SK-N-SH (cell line): ENCODE measurements around the gene QSOX1. TPM values are rescaled to one million over a fixed set of nuclear protein-coding genes. Genes with fewer than 3 reads are reported as not detected.

ENCODE experiments used
- CTCF ChIA-PET: fragments of 300-600, 350-600 bp; formaldehyde crosslinking; extraction: SDS; loops from one replicate; lab custom pipeline; 2021; lab: Yijun Ruan, JAX
- POLR2A ChIA-PET: fragments of 350-600 bp; sonication (Branson Sonifier 250); formaldehyde crosslinking; extraction: SDS; loops from one replicate; lab custom pipeline; 2020; ENCODE audit warnings: antibody characterized with exemption, inconsistent platforms; lab: Yijun Ruan, JAX
- DNase-seq: peaks from one replicate; pipeline ENCODE4 v3.0.0; 2012
- H2AFZ ChIP-seq: fragments of 200-600 bp; sonication (generic); 2 replicates; pipeline ENCODE4 v1.8.1; 2016; ENCODE audit warnings: antibody characterized with exemption, mild to moderate bottlenecking, low read depth
- H3F3A ChIP-seq: fragments of 200-600 bp; sonication (generic); replicated peaks from 2 replicates; pipeline ENCODE3; 2016; ENCODE audit warnings: antibody characterized with exemption, mild to moderate bottlenecking; ENCODE audit not compliant: insufficient read depth
- H3K27ac ChIP-seq, 2 experiments: fragments of 200-500 bp in 1 of 2; fragments of 200-600 bp in 1 of 2; sonication (Bioruptor generic) in 1 of 2; sonication (generic), shearing (Covaris generic) in 1 of 2; 2 replicates each; pipeline versions ENCODE4 v1.5.1 to v1.6.1; 2014 to 2016; ENCODE audit warnings: low read depth in 2 of 2, inconsistent platforms in 1 of 2, low read length in 1 of 2, mild to moderate bottlenecking in 1 of 2, mixed read lengths in 1 of 2
- H3K27me3 ChIP-seq: fragments of 200-600 bp; sonication (generic), shearing (Covaris generic); 2 replicates; pipeline ENCODE4 v1.6.1; 2016; ENCODE audit warnings: mixed run types; ENCODE audit not compliant: insufficient read depth
- H3K36me3 ChIP-seq, 2 experiments: fragments of 200-500 bp in 1 of 2; fragments of 200-600 bp in 1 of 2; sonication (Bioruptor generic) in 1 of 2; sonication (generic) in 1 of 2; replicated peaks in 1 of 2; 2 replicates each; pipeline versions ENCODE3 to v1.5.1; 2014 to 2016; ENCODE audit warnings: low read length in 1 of 2, mild to moderate bottlenecking in 1 of 2; ENCODE audit not compliant: insufficient read depth in 2 of 2, control insufficient read depth in 1 of 2
- H3K4me1 ChIP-seq, 2 experiments: fragments of 200-500 bp in 1 of 2; fragments of 200-600 bp in 1 of 2; sonication (Bioruptor generic) in 1 of 2; sonication (generic), shearing (Covaris generic) in 1 of 2; 2 replicates each; pipeline versions ENCODE4 v1.5.1 to v1.6.1; 2014 to 2016; ENCODE audit warnings: low read depth in 1 of 2, low read length in 1 of 2, mixed run types in 1 of 2; ENCODE audit not compliant: insufficient read depth in 2 of 2, control insufficient read depth in 1 of 2
- H3K4me2 ChIP-seq: fragments of 200-600 bp; sonication (generic), shearing (Covaris generic); 2 replicates; pipeline ENCODE4 v1.6.1; 2017; ENCODE audit warnings: mixed run types
- H3K4me3 ChIP-seq, 2 experiments: fragments of 200-500 bp in 1 of 2; fragments of 200-600 bp in 1 of 2; sonication (Bioruptor generic) in 1 of 2; sonication (generic), shearing (Covaris generic) in 1 of 2; 2 replicates each; pipeline versions ENCODE4 v1.5.1 to v1.8.1; 2014 to 2016; ENCODE audit warnings: low read depth in 2 of 2, inconsistent platforms in 1 of 2, low read length in 1 of 2, mild to moderate bottlenecking in 1 of 2, mixed read lengths in 1 of 2, moderate library complexity in 1 of 2
- H3K79me2 ChIP-seq: fragments of 200-600 bp; sonication (generic); 2 replicates; pipeline ENCODE4 v1.8.1; 2017; ENCODE audit warnings: mild to moderate bottlenecking; ENCODE audit not compliant: insufficient read depth
- H3K9ac ChIP-seq: fragments of 200-600 bp; sonication (generic); 2 replicates; pipeline ENCODE4 v1.6.1; 2017; ENCODE audit warnings: mixed run types
- H3K9me2 ChIP-seq: fragments of 200-600 bp; sonication (generic); 2 replicates; pipeline ENCODE4 v1.6.1; 2017; ENCODE audit warnings: mixed run types
- H3K9me3 ChIP-seq: fragments of 200-600 bp; sonication (generic); 2 replicates; pipeline ENCODE4 v1.6.1; 2017; ENCODE audit warnings: mixed run types, mild to moderate bottlenecking, moderate library complexity
- H4K20me1 ChIP-seq: fragments of 200-600 bp; sonication (generic); 2 replicates; pipeline ENCODE4 v1.6.1; 2017; ENCODE audit warnings: mild to moderate bottlenecking, mixed run types; ENCODE audit not compliant: insufficient read depth
- CHD2 ChIP-seq: fragments of 150-350 bp; IDR thresholded peaks from 2 replicates; pipeline ENCODE4 v1.6.1; 2018; ENCODE audit warnings: low read length; ENCODE audit not compliant: partially characterized antibody
- EP300 ChIP-seq, 2 experiments: IDR thresholded peaks; 2 replicates each; pipeline versions ENCODE4 v1.4.0 to v1.6.1; 2012; ENCODE audit warnings: borderline replicate concordance in 1 of 2, low read depth in 1 of 2, low read length in 1 of 2
- EZH2phosphoT487 ChIP-seq: fragments of 200-600 bp; sonication (generic); IDR thresholded peaks from 2 replicates; pipeline ENCODE4 v1.6.1; 2017; ENCODE audit warnings: low read depth, mixed run types, mild to moderate bottlenecking, antibody characterized with exemption, moderate library complexity, borderline replicate concordance
- FOXJ3 ChIP-seq: sonication (generic); formaldehyde crosslinking; IDR thresholded peaks from 2 replicates; pipeline ENCODE4 v1.5.1; 2020; ENCODE audit warnings: mild to moderate bottlenecking, missing genetic modification reagents
- FOXM1 ChIP-seq: IDR thresholded peaks from 2 replicates; pipeline ENCODE4 v1.4.0; 2012; ENCODE audit warnings: low read depth, mild to moderate bottlenecking
- MAX ChIP-seq: IDR thresholded peaks from 2 replicates; pipeline ENCODE4 v1.4.0; 2012; ENCODE audit warnings: low read depth
- MEF2A ChIP-seq: IDR thresholded peaks from 2 replicates; pipeline ENCODE4 v1.4.0; 2012; ENCODE audit warnings: low read depth, borderline replicate concordance
- NFIC ChIP-seq: IDR thresholded peaks from 2 replicates; pipeline ENCODE4 v1.4.0; 2012; ENCODE audit warnings: borderline replicate concordance
- PBX3 ChIP-seq: IDR thresholded peaks from 2 replicates; pipeline ENCODE4; 2012
- RAD21 ChIP-seq: IDR thresholded peaks from 2 replicates; pipeline ENCODE4 v1.6.1; 2012; ENCODE audit warnings: mild to moderate bottlenecking, low read length
- REST ChIP-seq: IDR thresholded peaks from 2 replicates; pipeline ENCODE4 v1.6.1; 2012; ENCODE audit warnings: mild to moderate bottlenecking, low read depth, low read length, moderate library complexity
- SIN3A ChIP-seq: IDR thresholded peaks from 2 replicates; pipeline ENCODE4 v1.6.1; 2012; ENCODE audit warnings: low read depth, mild to moderate bottlenecking, low read length, moderate library complexity, borderline replicate concordance
- SMC3 ChIP-seq: IDR thresholded peaks from 2 replicates; pipeline ENCODE4 v1.6.1; 2012; ENCODE audit warnings: low read depth, low read length, improper control_type of control experiment
- TAF1 ChIP-seq: IDR thresholded peaks from 2 replicates; pipeline ENCODE4 v1.6.1; 2012; ENCODE audit warnings: low read depth, mild to moderate bottlenecking, low read length, moderate library complexity, borderline replicate concordance
- TEAD4 ChIP-seq: IDR thresholded peaks from 2 replicates; pipeline ENCODE4 v1.4.0; 2012; ENCODE audit warnings: mild to moderate bottlenecking, borderline replicate concordance; ENCODE audit not compliant: insufficient read depth
- USF1 ChIP-seq: IDR thresholded peaks from 2 replicates; pipeline ENCODE4 v1.4.0; 2012; ENCODE audit warnings: low read depth, borderline replicate concordance
- YY1 ChIP-seq: IDR thresholded peaks from 2 replicates; pipeline ENCODE4 v1.4.0; 2012; ENCODE audit warnings: low read depth, mild to moderate bottlenecking
- WGBS: methylation state at CpG from one replicate; pipeline ENCODE4 v1.1.6; 2017; ENCODE audit warnings: low lambda C conversion rate; 5-methylcytosine and 5-hydroxymethylcytosine counted together
- polyA plus RNA-seq, 3 experiments: library from polyadenylated mRNA; depleted of rRNA; stranded (reverse); fragments of >200 nt; gene quantifications; 2 replicates each; pipeline ENCODE4 v1.2.3, GENCODE V29; 2012

Gene QSOX1
- polyA plus RNA-seq, 1 of the 3 experiments (the other 2 are of a cell fraction): 359 TPM

GRCh38 chr1:180188684-180189175 lies 34.1 kb downstream of the QSOX1 start:
- TF ChIP-seq NFIC (no peak), CHD2 (no peak), REST (no peak), SIN3A (no peak), SMC3 (no peak)
- H4K20me1 ChIP-seq: no peaks in the 10 kb centered on the region
- H3K27me3 ChIP-seq: no peaks in the 10 kb centered on the region
- DNase-seq: no peak
- ChIA-PET POLR2A (no interaction called here), CTCF (interaction anchor here (0.6 to 5.2 kb wide), 54 partner anchors 9 to 488 kb away, joined by 3 to 66 read pairs (median 5); partner anchors contain the start of gene LHX4)
- 91% methylated on average over 7 of the region's 8 CpGs for WGBS
- no peak overlapping the region for H2AFZ ChIP-seq
- H3K27ac ChIP-seq: no peak overlapping the region
- no peak overlapping the region for H3K4me3 ChIP-seq
- H3K9me2 ChIP-seq: no peaks in the 10 kb centered on the region
- H3K9me3 ChIP-seq: no peaks in the 10 kb centered on the region
- peaks cover 16 to 72% of the 10 kb centered on the region in 2 experiments for H3K36me3 ChIP-seq
- H3K9ac ChIP-seq: no peak overlapping the region
- no peaks in the 10 kb centered on the region for H3F3A ChIP-seq
- H3K79me2 ChIP-seq: no peaks in the 10 kb centered on the region
- H3K4me2 ChIP-seq: no peak overlapping the region
- H3K4me1 ChIP-seq: no peaks in the 10 kb centered on the region; a peak in 1 of 4 replicates

GRCh38 chr1:180190091-180190490 lies 35.4 kb downstream of the QSOX1 start:
- ChIA-PET POLR2A (no interaction called here), CTCF (interaction anchor here (0.6 to 5.2 kb wide), 4 partner anchors 12 to 393 kb away, joined by 3 to 66 read pairs (median 32); no protein-coding TSS in a partner anchor)
- Histone ChIP-seq H3K79me2 (no peaks in the 10 kb centered on the region), H3K36me3 (peaks cover 11 to 65% of the 10 kb centered on the region in 2 experiments), H3K4me1 (no peaks in the 10 kb centered on the region; a peak in 1 of 4 replicates), H4K20me1 (no peaks in the 10 kb centered on the region), H3K9me3 (no peaks in the 10 kb centered on the region), H3K9ac (no peak overlapping the region), H3F3A (no peaks in the 10 kb centered on the region), H3K4me3 (no peak overlapping the region), H3K9me2 (no peaks in the 10 kb centered on the region), H3K27me3 (no peaks in the 10 kb centered on the region), H3K4me2 (no peak overlapping the region), H2AFZ (no peak overlapping the region), H3K27ac (no peak overlapping the region)
- DNase-seq: no peak
- 86% methylated on average over 5 of the region's 5 CpGs for WGBS
- TF ChIP-seq TAF1: no peak
- TF ChIP-seq RAD21: no peak
- TF ChIP-seq EP300 (IDR thresholded peaks at IDR 0.05; ENCODE audit: borderline replicate concordance in 1 of 2, low read depth in 1 of 2, low read length in 1 of 2): no peak
- TF ChIP-seq TEAD4: no peak
- TF ChIP-seq FOXJ3 (CRISPR knock-in tag): no peak
- no peak for TF ChIP-seq MAX
- TF ChIP-seq CHD2: no peak
- no peak for TF ChIP-seq MEF2A
- no peak for TF ChIP-seq REST
- TF ChIP-seq YY1: no peak
- no peak for TF ChIP-seq USF1
- TF ChIP-seq EZH2phosphoT487: no peak
- TF ChIP-seq PBX3: no peak
- no peak for TF ChIP-seq SMC3
- no peak for TF ChIP-seq FOXM1
